Upper lobe of right lung (tissue), 1 donor: Measurements from ENCODE around the gene SC5D. TPM values are rescaled to one million over a fixed set of nuclear protein-coding genes. Genes with fewer than 3 reads are reported as not detected.
A peak's percentile ranks its signal among the peaks of the same experiment; 100 is the strongest.

Experiments
- ATAC-seq: fragments of 200-7000 bp; cut with Tn5 transposase; one replicate; pipeline ENCODE4 v1.9.1; 2020; ENCODE audit warnings: mild to moderate bottlenecking, moderate library complexity
- DNase-seq: peaks from one replicate; pipeline ENCODE4 v3.0.0-alpha.2; 2020
- H3K27ac ChIP-seq: fragments of 200-600 bp; one replicate; pipeline ENCODE4 v1.8.0; 2022
- H3K27me3 ChIP-seq: fragments of 200-600 bp; one replicate; pipeline ENCODE4 v1.8.0; 2022; ENCODE audit warnings: mild to moderate bottlenecking
- H3K36me3 ChIP-seq: fragments of 200-600 bp; one replicate; pipeline ENCODE4 v1.8.0; 2022
- H3K4me1 ChIP-seq: fragments of 200-600 bp; one replicate; pipeline ENCODE4 v1.8.0; 2022
- H3K4me3 ChIP-seq: fragments of 200-600 bp; one replicate; pipeline ENCODE4 v1.8.0; 2022; ENCODE audit warnings: mild to moderate bottlenecking
- H3K9me3 ChIP-seq: fragments of 200-600 bp; one replicate; pipeline ENCODE4 v1.8.0; 2022
- CTCF ChIP-seq: fragments of 200-600 bp; IDR thresholded peaks from one replicate; pipeline ENCODE4 v1.8.0; 2022; ENCODE audit warnings: antibody characterized with exemption
- intact Hi-C: fragments of 100-400 bp; cut with DNase I; formaldehyde crosslinking; loops from one replicate; pipeline ENCODE4 v1.11.0; 2022
- long read RNA-seq: library from polyadenylated mRNA; unstranded; transcript quantifications from one replicate; pipeline ENCODE4 v2.0.0, GENCODE V29; 2021
- total RNA-seq: library from RNA; stranded (reverse); fragmentation: NEBNext Ultra II Directional; extraction: Animal tissue kit (Norgen Biotek cat#: 25700); gene quantifications from one replicate; pipeline ENCODE4 v1.2.1, GENCODE V29; 2021
- donor health status: DM: no; HTN: yes; CAD: no; lungs with severe emphysema.

SC5D gene
- total RNA-seq: 64.8 TPM
- long read RNA-seq, transcript SC5D-201 (5 exons, 2,456 nt): major isoform, 47 of 52 reads
- long read RNA-seq, partial matches to known transcripts: 1 of 52 reads
- long read RNA-seq, other reads (novel, unspliced or antisense): 1 of 52 reads

- intact Hi-C loops: no loop called here
- Histone ChIP-seq H3K9me3 (no peaks in the 10 kb centered on the region), H3K4me3 (peak within 1 kb of the TSS; percentile 84), H3K27me3 (no peaks in the 10 kb centered on the region), H3K27ac (peak within 1 kb of the TSS; percentile 88), H3K36me3 (no peaks in the 10 kb centered on the region), H3K4me1 (peaks cover 6% of the 10 kb centered on the region)
- peak; percentile 98 for DNase-seq
- no peak for TF ChIP-seq CTCF
- ATAC-seq: peak; percentile 99
Observed at GRCh38 chr11:121292495-121293287, at the start of gene SC5D. TSS of gene SC5D (plus strand) at chr11:121292771. CDS start at chr11:121303376, 10,605 bp downstream.

- H3K4me3 ChIP-seq: no peak overlapping the region
- intact Hi-C loops: no loop called here
- DNase-seq (no peak), ATAC-seq (no peak)
- H3K9me3 ChIP-seq: no peaks in the 10 kb centered on the region
- H3K4me1 ChIP-seq: no peaks in the 10 kb centered on the region
- H3K27me3 ChIP-seq: no peaks in the 10 kb centered on the region
- H3K27ac ChIP-seq: no peak overlapping the region
- H3K36me3 ChIP-seq: no peaks in the 10 kb centered on the region
- no peak for TF ChIP-seq CTCF
Observed at GRCh38 chr11:121244884-121245283, 47.7 kb upstream of the SC5D start.

- peak; percentile 7 for ATAC-seq
- intact Hi-C loops: no loop called here
- Histone ChIP-seq H3K27ac (no peak overlapping the region), H3K36me3 (no peaks in the 10 kb centered on the region), H3K27me3 (no peaks in the 10 kb centered on the region), H3K4me3 (no peak overlapping the region), H3K4me1 (no peaks in the 10 kb centered on the region), H3K9me3 (no peaks in the 10 kb centered on the region)
- no peak for DNase-seq
- no peak for TF ChIP-seq CTCF
Observed at GRCh38 chr11:121246021-121246768, 46.4 kb upstream of the SC5D start.

GRCh38 chr11:121246769-121247035 lies 45.9 kb upstream of the SC5D start:
- no peaks in the 10 kb centered on the region for H3K9me3 ChIP-seq
- TF ChIP-seq CTCF: no peak
- no peaks in the 10 kb centered on the region for H3K27me3 ChIP-seq
- no peaks in the 10 kb centered on the region for H3K4me1 ChIP-seq
- no peaks in the 10 kb centered on the region for H3K36me3 ChIP-seq
- DNase-seq (no peak), ATAC-seq (no peak)
- H3K4me3 ChIP-seq: no peak overlapping the region
- H3K27ac ChIP-seq: no peak overlapping the region
- intact Hi-C loops: no loop called here

GRCh38 chr11:121248496-121248895 lies 44.1 kb upstream of the SC5D start:
- Histone ChIP-seq H3K4me3 (no peak overlapping the region), H3K9me3 (no peaks in the 10 kb centered on the region), H3K36me3 (no peaks in the 10 kb centered on the region), H3K27me3 (no peaks in the 10 kb centered on the region), H3K4me1 (no peaks in the 10 kb centered on the region), H3K27ac (no peak overlapping the region)
- intact Hi-C loops: no loop called here
- no peak for TF ChIP-seq CTCF
- ATAC-seq (peak; percentile 66), DNase-seq (no peak)
